ENCODE results near the gene DPYSL5.

DPYSL5 gene

GRCh38 chr2:26916128-26916692, 68.3 kb downstream of the DPYSL5 start:
- TF ChIP-seq REST (IDR thresholded peaks at IDR 0.05; ENCODE audit: insufficient read depth in 1 of 2, low read depth in 2 of 2, low read length in 2 of 2) (no peak), POLR2AphosphoS5 (IDR thresholded peaks at IDR 0.05; ENCODE audit: low read depth, low read length) (no peak), TAF1 (IDR thresholded peaks at IDR 0.05; ENCODE audit: borderline replicate concordance, insufficient read depth, low read length) (no peak), FOXP2 (optimal IDR thresholded peaks at IDR 0.05; ENCODE audit: borderline replicate concordance, extremely low read depth, extremely low read length, insufficient read depth) (no peak), SIN3A (IDR thresholded peaks at IDR 0.05; ENCODE audit: borderline replicate concordance, insufficient read depth, low read length) (no peak)

- TF ChIP-seq TAF1 (IDR thresholded peaks at IDR 0.05; ENCODE audit: borderline replicate concordance, insufficient read depth, low read length), result no peak
- no peak for TF ChIP-seq POLR2AphosphoS5 (IDR thresholded peaks at IDR 0.05; ENCODE audit: low read depth, low read length)
- TF ChIP-seq SIN3A (IDR thresholded peaks at IDR 0.05; ENCODE audit: borderline replicate concordance, insufficient read depth, low read length), result no peak
- no peak for TF ChIP-seq FOXP2 (optimal IDR thresholded peaks at IDR 0.05; ENCODE audit: borderline replicate concordance, extremely low read depth, extremely low read length, insufficient read depth)
- TF ChIP-seq REST (IDR thresholded peaks at IDR 0.05; ENCODE audit: insufficient read depth in 1 of 2, low read depth in 2 of 2, low read length in 2 of 2), result no peak
These were observed 69.4 kb downstream of the DPYSL5 start for GRCh38 chr2:26917135-26917836.

- TF ChIP-seq FOXP2 (optimal IDR thresholded peaks at IDR 0.05; ENCODE audit: borderline replicate concordance, extremely low read depth, extremely low read length, insufficient read depth) (no peak), SIN3A (IDR thresholded peaks at IDR 0.05; ENCODE audit: borderline replicate concordance, insufficient read depth, low read length) (no peak), POLR2AphosphoS5 (IDR thresholded peaks at IDR 0.05; ENCODE audit: low read depth, low read length) (no peak), REST (IDR thresholded peaks at IDR 0.05; ENCODE audit: insufficient read depth in 1 of 2, low read depth in 2 of 2, low read length in 2 of 2) (no peak), TAF1 (IDR thresholded peaks at IDR 0.05; ENCODE audit: borderline replicate concordance, insufficient read depth, low read length) (no peak)
These were observed 73.4 kb downstream of the DPYSL5 start for GRCh38 chr2:26921323-26921722.

- TF ChIP-seq REST (IDR thresholded peaks at IDR 0.05; ENCODE audit: insufficient read depth in 1 of 2, low read depth in 2 of 2, low read length in 2 of 2), result 0 out of 4 replicates have a peak, but pooled peaks of 1 of the 2 experiments have one; percentile 14
- no peak for TF ChIP-seq FOXP2 (optimal IDR thresholded peaks at IDR 0.05; ENCODE audit: borderline replicate concordance, extremely low read depth, extremely low read length, insufficient read depth)
- TF ChIP-seq TAF1 (IDR thresholded peaks at IDR 0.05; ENCODE audit: borderline replicate concordance, insufficient read depth, low read length), result 0 out of 2 replicates have a peak, but pooled peaks have one; percentile 16
- no peak for TF ChIP-seq SIN3A (IDR thresholded peaks at IDR 0.05; ENCODE audit: borderline replicate concordance, insufficient read depth, low read length)
- TF ChIP-seq POLR2AphosphoS5 (IDR thresholded peaks at IDR 0.05; ENCODE audit: low read depth, low read length), result no peak
These were observed 74.7 kb downstream of the DPYSL5 start for GRCh38 chr2:26922405-26923188.

Data from PFSK-1 (cell line).